ENCODE results near the gene HS6ST1. TPM values are rescaled to one million over a fixed set of nuclear protein-coding genes. Genes with fewer than 3 reads are reported as not detected.

HS6ST1 gene
- total RNA-seq, 2 experiments from 2014 or later, result 7.9 to 8.4 TPM

DNA sequence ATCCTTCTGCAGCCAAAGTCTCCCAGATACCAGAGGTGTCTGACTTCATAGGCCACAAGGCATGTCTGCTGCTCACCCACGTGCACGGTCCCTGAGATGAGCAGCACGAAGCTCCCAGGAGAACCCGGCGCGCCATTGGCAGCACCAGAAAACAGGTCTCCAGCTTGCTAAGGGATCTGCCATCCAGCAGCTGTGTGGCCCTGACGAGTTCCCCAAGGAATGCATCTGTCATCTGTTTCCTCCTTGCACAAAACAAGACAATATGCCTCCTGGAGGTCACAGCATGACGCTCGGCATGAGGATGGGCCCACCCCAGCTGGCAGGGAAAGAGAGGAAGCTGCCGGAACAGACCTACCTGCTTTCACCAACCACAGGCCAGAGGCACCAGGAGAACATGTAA lies 29.2 kb downstream of the HS6ST1 start:
- CTCF ChIA-PET, result no interaction called here
- Mint-ChIP-seq H3K27ac (no peak overlapping the region), H3K36me3 (ENCODE audit: low read depth) (no peaks in the 10 kb centered on the region), H3K4me3 (no peak overlapping the region), H3K27me3 (no peaks in the 10 kb centered on the region), H3K4me1 (no peaks in the 10 kb centered on the region), H3K9me3 (no peaks in the 10 kb centered on the region)
- no peak for DNase-seq
- POLR2A ChIA-PET, result no interaction called here

DNA sequence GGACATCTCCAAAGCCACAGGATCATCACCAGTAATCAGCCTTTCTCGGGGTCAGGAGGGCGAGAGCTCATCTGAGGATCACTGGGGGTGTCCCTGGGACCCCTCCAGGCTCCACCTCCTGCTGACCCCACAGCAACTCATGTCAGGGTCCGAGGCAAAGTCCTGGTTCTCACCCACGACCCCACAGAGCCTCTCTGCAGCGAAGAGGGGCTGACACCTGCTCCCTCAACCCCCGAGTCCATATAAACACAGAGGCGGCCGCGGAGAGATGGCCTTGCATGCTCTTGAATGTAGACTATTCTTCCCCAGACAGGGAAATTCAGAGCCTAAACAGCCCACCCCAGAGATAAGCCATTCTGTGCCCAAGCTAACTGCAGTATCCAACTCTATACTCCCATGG lies 29.9 kb downstream of the HS6ST1 start:
- Mint-ChIP-seq H3K4me3 (no peak overlapping the region), H3K27ac (no peak overlapping the region), H3K27me3 (no peaks in the 10 kb centered on the region), H3K4me1 (no peaks in the 10 kb centered on the region), H3K36me3 (ENCODE audit: low read depth) (no peaks in the 10 kb centered on the region), H3K9me3 (no peaks in the 10 kb centered on the region)
- DNase-seq, result no peak
- POLR2A ChIA-PET, result no interaction called here
- CTCF ChIA-PET, result no interaction called here

DNA sequence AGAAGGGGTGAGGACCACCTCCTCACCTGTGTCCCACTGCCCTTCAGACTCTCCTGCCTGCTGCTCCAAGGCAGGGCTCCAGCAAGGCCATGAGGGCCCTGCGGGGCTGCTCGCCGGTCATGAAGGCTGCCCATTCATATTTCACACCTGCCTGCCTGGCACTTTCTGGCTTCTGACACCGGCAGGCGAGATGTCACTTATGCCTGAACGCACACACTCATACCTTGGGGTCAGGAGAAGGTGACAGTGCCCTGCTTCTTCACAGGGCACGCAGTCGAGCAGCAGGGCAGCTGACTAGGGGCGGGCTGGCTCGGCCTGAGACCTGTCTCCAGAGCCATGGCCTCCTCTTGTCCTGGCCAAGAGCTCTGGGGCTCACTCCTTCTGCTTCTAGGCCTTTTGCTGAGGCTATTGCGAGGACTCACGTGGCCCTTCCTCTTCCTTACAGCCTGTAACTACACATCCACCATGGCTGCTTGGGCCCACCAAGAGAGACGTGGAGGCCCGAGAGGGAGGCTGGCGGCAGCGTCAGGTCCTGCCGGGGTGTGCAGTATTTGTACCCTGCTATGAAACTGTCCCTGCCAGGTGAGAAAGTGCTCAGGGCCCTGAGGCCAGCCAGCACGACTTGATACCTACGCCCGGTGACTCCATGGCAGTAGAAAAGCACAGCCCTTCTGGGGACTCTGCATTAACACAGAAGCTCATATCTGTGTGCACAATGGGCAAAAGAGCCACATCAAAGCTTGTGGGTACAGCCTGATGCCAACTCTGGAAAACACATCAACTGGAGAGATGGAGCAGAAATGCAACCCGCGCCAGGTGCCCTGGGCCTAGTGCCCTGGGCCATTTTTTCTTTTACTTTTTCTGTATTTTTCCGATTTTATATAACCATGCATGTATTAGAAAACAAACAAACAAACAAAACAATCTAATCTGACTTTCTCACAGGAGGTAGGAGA lies 30.6 kb downstream of the HS6ST1 start:
- Mint-ChIP-seq H3K4me1 (no peaks in the 10 kb centered on the region), H3K4me3 (no peak overlapping the region), H3K36me3 (ENCODE audit: low read depth) (no peaks in the 10 kb centered on the region), H3K27me3 (no peaks in the 10 kb centered on the region), H3K27ac (no peak overlapping the region), H3K9me3 (no peaks in the 10 kb centered on the region)
- ChIA-PET CTCF (no interaction called here), POLR2A (no interaction called here)
- DNase-seq, result no peak

DNA sequence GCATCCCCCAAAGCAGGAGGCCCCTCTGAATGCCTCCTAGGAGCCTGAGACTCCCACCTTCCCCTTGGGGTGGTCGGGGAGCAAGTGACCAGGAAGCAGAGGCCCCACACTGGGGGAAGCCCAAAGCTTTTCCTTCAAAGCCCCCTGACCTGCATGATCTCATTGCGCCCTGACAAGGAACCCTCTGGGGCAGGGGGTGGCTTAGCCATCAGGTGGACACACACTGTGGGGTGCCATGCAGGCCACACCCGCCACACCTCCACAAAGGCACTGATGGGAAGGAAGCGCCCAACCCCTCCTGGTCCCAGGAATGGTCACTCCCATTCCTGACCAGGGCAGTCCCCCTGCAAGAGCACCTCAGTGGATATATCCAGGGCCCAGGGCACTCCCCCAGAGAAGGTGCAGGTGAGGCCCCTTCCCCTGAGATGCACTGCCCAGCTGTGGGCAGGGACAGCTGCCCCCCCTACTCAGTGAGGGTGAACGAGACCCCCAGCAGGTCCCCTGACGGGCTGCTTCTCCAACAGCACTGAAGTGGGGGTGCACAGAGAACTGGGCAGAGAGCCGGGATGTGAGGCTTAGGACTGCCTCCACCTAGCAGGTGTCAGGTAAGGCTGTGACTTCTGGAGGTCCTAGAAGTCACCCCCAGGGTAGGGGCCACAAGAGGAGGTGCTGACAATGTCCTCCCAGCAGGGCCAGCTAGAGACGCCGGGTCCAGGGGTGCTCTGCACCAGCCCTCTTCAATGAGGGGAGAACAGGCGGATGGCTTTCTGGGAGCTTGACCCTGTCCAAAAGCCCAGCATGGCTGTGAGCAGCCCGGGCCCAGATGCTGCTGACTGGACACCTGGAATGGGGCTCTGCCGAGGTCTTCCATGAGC lies 31.5 kb downstream of the HS6ST1 start:
- DNase-seq, result no peak
- peaks cover 2% of the 10 kb centered on the region for H3K4me1 Mint-ChIP-seq
- H3K4me3 Mint-ChIP-seq, result no peak overlapping the region
- H3K36me3 Mint-ChIP-seq (ENCODE audit: low read depth), result no peaks in the 10 kb centered on the region
- POLR2A ChIA-PET, result no interaction called here
- H3K27me3 Mint-ChIP-seq, result no peaks in the 10 kb centered on the region
- H3K27ac Mint-ChIP-seq, result no peak overlapping the region
- CTCF ChIA-PET, result no interaction called here
- no peaks in the 10 kb centered on the region for H3K9me3 Mint-ChIP-seq

DNA sequence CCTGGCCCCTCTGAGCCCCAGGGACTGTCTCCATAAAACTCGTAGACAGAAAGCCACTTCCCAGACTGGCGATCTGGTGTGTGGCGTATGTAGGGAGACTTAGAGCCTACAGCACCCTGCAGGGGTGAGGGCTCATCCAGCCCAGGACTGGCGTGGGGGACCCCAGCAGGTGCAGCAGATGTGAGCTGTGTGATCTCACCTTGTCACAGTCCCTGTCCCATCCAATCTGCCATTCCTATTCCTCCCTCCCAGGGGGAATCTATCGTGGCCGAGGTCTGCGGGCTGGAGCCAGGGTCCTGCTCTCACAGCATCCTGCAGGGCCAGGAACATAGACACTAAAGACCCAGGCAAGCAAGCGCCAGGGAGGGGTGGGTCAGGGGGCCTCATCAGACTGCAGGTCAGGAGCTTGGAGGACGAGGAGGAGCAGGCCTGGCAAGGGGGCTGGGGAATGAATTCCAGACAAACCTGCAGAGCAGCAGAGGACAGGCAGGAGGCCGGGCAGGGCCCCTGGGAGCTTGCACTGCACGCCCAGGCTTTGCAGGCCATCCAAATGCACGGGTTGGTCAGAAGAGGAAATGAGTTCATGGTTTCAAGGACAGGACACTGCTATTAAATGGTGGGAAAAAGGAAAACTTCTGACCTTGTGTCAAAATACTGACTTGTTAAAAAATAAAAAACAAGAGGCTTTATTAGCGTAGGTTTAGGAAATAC lies 32.5 kb downstream of the HS6ST1 start:
- peaks cover 3% of the 10 kb centered on the region for H3K4me1 Mint-ChIP-seq
- no peak overlapping the region for H3K4me3 Mint-ChIP-seq
- POLR2A ChIA-PET, result no interaction called here
- no peak for DNase-seq
- H3K9me3 Mint-ChIP-seq, result no peaks in the 10 kb centered on the region
- CTCF ChIA-PET, result interaction anchor here (0.5 kb wide), 1 partner anchor 226 kb away, joined by 3 read pairs; no protein-coding TSS in a partner anchor
- no peaks in the 10 kb centered on the region for H3K36me3 Mint-ChIP-seq (ENCODE audit: low read depth)
- H3K27ac Mint-ChIP-seq, result no peak overlapping the region
- H3K27me3 Mint-ChIP-seq, result no peaks in the 10 kb centered on the region

DNA sequence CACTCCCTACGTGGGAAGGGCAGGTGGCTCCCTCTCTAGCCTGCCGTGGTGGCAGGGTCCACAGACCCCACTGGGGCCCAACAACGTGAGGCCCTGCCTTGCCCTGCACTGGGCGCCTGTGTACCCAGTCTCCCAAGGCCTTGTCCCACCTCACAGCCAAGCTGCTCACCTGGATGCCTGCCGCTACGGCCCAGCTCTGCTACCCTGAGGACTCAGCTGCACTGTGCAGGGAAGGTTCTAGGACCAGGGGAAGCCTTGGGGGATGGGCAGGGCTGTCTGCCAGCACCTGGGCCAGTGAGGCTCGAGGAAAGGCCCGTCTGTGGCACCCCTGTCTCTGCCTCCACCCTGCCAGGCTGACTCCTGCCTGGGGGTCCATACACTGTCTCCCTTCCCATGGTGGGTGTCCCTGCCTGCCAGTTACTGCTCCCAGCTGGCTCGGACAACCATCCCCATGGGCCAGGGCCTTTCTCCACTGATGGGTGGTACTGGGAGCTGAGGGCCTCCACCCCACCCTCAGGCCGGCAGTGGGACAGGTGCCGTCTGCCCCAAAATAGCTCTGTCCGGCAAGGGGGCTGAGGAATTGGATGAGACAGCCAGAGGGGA lies 33.2 kb downstream of the HS6ST1 start:
- Mint-ChIP-seq H3K4me1 (peaks cover 8% of the 10 kb centered on the region), H3K4me3 (no peak overlapping the region), H3K27me3 (no peaks in the 10 kb centered on the region), H3K9me3 (no peaks in the 10 kb centered on the region), H3K27ac (no peak overlapping the region), H3K36me3 (ENCODE audit: low read depth) (no peaks in the 10 kb centered on the region)
- ChIA-PET POLR2A (no interaction called here), CTCF (interaction anchor here (0.5 kb wide), 1 partner anchor 226 kb away, joined by 3 read pairs; no protein-coding TSS in a partner anchor)
- DNase-seq, result no peak

DNA sequence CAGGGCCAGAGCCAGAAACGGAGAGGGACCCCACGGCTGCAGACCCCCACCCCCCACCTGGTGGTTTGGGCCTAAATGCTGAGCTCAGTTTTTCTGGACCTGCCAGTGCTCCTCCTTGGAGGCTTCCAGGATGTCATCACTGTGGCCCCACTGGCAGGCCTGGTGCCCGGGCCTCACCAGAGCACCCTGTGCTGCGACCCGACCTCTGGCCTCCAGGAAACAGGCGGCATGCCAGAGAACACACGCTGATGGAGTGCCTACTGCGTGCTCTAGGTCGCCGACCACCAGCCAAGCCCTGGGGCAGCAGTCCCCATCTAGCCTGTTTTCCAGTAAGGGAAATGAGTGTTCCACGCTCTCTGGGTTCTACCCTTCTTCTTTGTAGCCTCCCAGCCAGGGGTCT lies 33.8 kb downstream of the HS6ST1 start:
- no peak for DNase-seq
- no peak overlapping the region for H3K4me3 Mint-ChIP-seq

DNA sequence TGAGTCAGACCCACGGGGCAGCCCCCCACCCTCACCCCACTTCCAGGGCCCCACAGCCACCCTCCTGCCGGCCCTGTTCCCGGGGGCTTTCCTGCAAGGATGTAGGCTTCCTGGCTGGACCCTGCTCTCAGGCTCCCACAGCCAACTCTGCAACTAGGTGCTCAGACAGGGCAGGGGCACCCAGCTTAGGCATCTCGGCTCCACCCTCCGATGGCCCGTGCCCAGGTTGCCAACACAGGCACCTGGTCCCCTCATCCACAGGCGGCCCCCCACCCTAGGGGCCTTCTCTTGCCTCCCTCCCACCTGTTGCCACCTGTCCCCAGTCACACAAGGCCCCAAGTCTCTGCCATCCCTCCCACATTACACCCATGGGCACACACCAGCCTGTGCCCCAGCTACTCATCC lies 34.6 kb downstream of the HS6ST1 start:
- CTCF ChIA-PET, result no interaction called here
- POLR2A ChIA-PET, result no interaction called here

More for the DNA sequence above, 33.8 kb downstream of the HS6ST1 start:
- Mint-ChIP-seq H3K4me1 (peaks cover 14% of the 10 kb centered on the region), H3K27ac (no peak overlapping the region), H3K36me3 (ENCODE audit: low read depth) (no peaks in the 10 kb centered on the region), H3K27me3 (no peaks in the 10 kb centered on the region), H3K9me3 (no peaks in the 10 kb centered on the region)
- ChIA-PET CTCF (no interaction called here), POLR2A (no interaction called here)

DNA sequence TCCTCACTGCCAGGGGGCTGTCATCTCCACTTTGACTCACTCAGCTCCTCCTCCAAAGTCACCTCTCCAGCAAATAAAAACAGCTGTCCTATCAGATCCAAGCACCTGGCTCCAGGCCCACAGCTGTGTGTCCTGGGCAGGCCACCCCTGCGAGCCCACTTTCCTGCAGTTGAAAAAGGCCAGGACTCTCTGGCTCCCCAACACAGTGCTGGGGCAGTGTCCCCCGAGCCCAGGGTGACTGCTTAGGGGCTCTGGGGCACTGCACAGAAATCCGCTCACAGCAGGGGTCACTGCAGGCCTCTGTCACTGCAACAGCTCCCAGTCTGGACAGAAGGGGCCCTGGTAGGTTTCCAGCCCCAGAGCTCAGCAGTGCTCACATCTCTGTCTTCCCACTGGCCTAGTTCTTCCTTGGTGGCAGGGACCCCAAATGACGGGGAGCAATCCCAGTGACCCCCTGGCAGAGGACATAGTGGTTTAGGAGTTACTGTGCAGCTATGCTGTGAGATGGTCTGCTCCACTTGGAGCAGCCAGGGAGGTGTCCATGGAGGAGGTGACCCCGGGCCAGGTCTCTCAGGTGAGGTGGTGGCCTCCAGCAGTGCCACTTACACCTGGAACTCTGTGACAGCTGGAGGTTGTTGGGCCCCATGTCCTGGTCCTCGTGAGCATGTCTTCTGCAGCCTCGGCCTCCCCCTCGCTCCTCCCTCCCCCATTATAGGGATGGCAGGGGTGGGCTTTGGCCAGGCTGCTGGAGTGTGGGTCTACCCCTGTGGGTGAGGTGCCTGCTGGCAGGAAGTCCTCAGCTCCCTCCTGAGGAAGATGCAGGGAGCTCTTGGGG lies 35.5 kb downstream of the HS6ST1 start:
- POLR2A ChIA-PET, result no interaction called here
- CTCF ChIA-PET, result no interaction called here
- H3K27ac Mint-ChIP-seq, result peak overlapping the region; percentile 54

More for the DNA sequence above, 34.6 kb downstream of the HS6ST1 start:
- Mint-ChIP-seq H3K9me3 (no peaks in the 10 kb centered on the region), H3K27me3 (no peaks in the 10 kb centered on the region), H3K4me1 (peaks cover 17% of the 10 kb centered on the region), H3K36me3 (ENCODE audit: low read depth) (no peaks in the 10 kb centered on the region), H3K4me3 (no peak overlapping the region), H3K27ac (no peak overlapping the region)
- no peak for DNase-seq

DNA sequence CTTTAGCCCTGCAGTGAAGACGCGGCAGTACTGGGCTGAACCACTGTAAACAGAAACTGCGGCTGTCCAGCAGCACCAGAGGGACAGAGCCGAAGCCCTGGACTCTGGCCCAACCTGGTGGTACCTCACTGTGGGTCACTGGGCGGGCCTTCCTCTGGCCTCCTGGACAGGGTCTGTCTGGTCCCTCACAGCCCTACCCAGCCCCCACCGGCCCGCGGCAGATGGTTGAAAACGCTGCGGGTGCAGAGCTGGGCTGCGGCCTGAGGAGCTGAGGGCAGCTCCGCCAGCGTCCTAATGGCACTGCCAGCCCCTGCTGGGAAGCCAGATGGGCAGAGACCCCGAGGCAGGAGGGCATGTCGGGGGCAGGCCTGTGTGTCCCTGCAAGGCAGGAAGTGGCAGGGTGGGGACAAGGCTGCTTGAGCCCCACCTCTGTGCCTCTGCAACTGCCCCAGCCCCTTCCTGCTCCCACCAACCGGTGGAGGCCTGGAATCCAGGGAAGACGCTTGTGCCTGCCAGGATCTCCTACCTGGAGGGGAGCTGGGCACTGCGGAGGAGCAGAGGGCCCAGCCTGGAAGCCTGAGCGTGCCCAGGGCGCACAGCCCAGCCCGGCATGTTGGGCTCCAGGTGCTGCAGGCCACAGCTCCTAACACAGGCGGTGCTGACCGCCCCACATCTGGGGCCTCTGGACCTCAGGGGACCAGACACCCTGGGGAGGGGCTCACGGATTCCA lies 36.3 kb downstream of the HS6ST1 start:
- Mint-ChIP-seq H3K9me3 (no peaks in the 10 kb centered on the region), H3K27me3 (no peaks in the 10 kb centered on the region), H3K36me3 (ENCODE audit: low read depth) (no peaks in the 10 kb centered on the region), H3K4me1 (peaks cover 17% of the 10 kb centered on the region), H3K4me3 (no peak overlapping the region), H3K27ac (peak overlapping the region; percentile 54)
- no peak for DNase-seq
- POLR2A ChIA-PET, result no interaction called here
- CTCF ChIA-PET, result no interaction called here

More for the DNA sequence above, 35.5 kb downstream of the HS6ST1 start:
- H3K27me3 Mint-ChIP-seq, result no peaks in the 10 kb centered on the region
- peaks cover 17% of the 10 kb centered on the region for H3K4me1 Mint-ChIP-seq
- H3K36me3 Mint-ChIP-seq (ENCODE audit: low read depth), result no peaks in the 10 kb centered on the region
- DNase-seq, result no peak
- no peaks in the 10 kb centered on the region for H3K9me3 Mint-ChIP-seq
- H3K4me3 Mint-ChIP-seq, result no peak overlapping the region

DNA sequence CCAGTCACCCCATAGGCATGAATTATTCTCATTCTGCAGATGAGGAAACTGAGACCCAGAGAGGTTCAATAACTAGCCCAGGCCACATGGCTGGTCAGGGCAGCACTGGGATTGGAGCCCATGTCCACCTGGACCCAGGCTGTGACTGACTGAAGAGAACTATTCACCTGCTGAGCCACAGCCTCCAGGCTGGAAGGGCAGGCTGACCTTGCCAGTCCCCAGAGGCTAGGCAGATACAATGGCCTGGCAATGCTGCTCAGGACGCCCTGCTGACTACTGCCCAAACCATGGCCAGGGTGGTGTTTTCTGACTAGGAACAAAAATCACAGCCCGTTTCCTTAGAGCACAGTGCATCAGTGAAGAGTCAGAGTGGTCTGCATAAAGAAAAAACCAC lies 36.8 kb downstream of the HS6ST1 start:
- Mint-ChIP-seq H3K27me3 (no peaks in the 10 kb centered on the region), H3K4me1 (peaks cover 17% of the 10 kb centered on the region), H3K36me3 (ENCODE audit: low read depth) (no peaks in the 10 kb centered on the region), H3K9me3 (no peaks in the 10 kb centered on the region), H3K4me3 (no peak overlapping the region), H3K27ac (no peak overlapping the region)
- DNase-seq, result no peak
- POLR2A ChIA-PET, result no interaction called here
- CTCF ChIA-PET, result no interaction called here

All from activated CD4-positive, alpha-beta T cell treated with anti-CD3 and anti-CD28 coated beads, Interleukin-2, amount 10 ng/mL, durations not matched to agents 7 days and 5 days (primary cell).